GM21619 (cell line): ENCODE results near the gene SFI1.

Experiments used
- ATAC-seq: cut with Tn5 transposase; IDR thresholded peaks from one replicate; pipeline ENCODE4 v1.9.1; 2021; ENCODE audit not compliant: unreplicated experiment

SFI1 gene

GRCh38 chr22:31614781-31615490, 118.6 kb downstream of the SFI1 start:
- ATAC-seq: no peak

- ATAC-seq: no peak
Observed at GRCh38 chr22:31615491-31615860, 119.1 kb downstream of the SFI1 start.

- peak; percentile 34 for ATAC-seq
Observed at GRCh38 chr22:31615940-31616314, 119.6 kb downstream of the SFI1 start.

- peak; percentile 68 for ATAC-seq
Observed at GRCh38 chr22:31616315-31616980, 120.1 kb downstream of the SFI1 start.

GRCh38 chr22:31618057-31618456, 121.7 kb downstream of the SFI1 start:
- no peak for ATAC-seq

GRCh38 chr22:31618471-31619176, 122.3 kb downstream of the SFI1 start:
- no peak for ATAC-seq

GRCh38 chr22:31619611-31620300, 123.4 kb downstream of the SFI1 start:
- ATAC-seq: no peak

- ATAC-seq: no peak
Observed at GRCh38 chr22:31620756-31621480, 124.6 kb downstream of the SFI1 start.

- ATAC-seq: no peak
Observed at GRCh38 chr22:31621507-31622124, 125.3 kb downstream of the SFI1 start.

GRCh38 chr22:31622980-31623379, 126.6 kb downstream of the SFI1 start:
- ATAC-seq: no peak

GRCh38 chr22:31623592-31624304, 127.4 kb downstream of the SFI1 start:
- no peak for ATAC-seq

- no peak for ATAC-seq
Observed at GRCh38 chr22:31625257-31625640, 128.9 kb downstream of the SFI1 start.

GRCh38 chr22:31625661-31626426, 129.5 kb downstream of the SFI1 start:
- ATAC-seq: no peak

- ATAC-seq: no peak
Observed at GRCh38 chr22:31626427-31627150, 130.3 kb downstream of the SFI1 start.

GRCh38 chr22:31627223-31627731, 130.9 kb downstream of the SFI1 start:
- no peak for ATAC-seq

GRCh38 chr22:31628362-31628761, 132.0 kb downstream of the SFI1 start:
- no peak for ATAC-seq

- ATAC-seq: no peak
Observed at GRCh38 chr22:31628969-31629708, 132.8 kb downstream of the SFI1 start.
